H9 (cell line): ENCODE data around the gene ATG2A. TPM values are rescaled to one million over a fixed set of nuclear protein-coding genes. Genes with fewer than 3 reads are reported as not detected.

Experiments
- DNase-seq: peaks from one replicate; pipeline ENCODE4 v3.0.0-alpha.2; 2017
- H2AFZ ChIP-seq: one replicate; pipeline ENCODE4 v1.6.1; 2013; ENCODE audit warnings: mild to moderate bottlenecking, low read length, control low read depth, moderate library complexity
- H2AK5ac ChIP-seq: 2 replicates; pipeline ENCODE4 v1.6.1; 2013; ENCODE audit warnings: low read length, control low read depth, mixed read lengths; ENCODE audit not compliant: insufficient read length
- H2BK120ac ChIP-seq: one replicate; pipeline ENCODE4 v1.6.1; 2013; ENCODE audit warnings: low read depth, mild to moderate bottlenecking, low read length, control low read depth, inconsistent platforms; ENCODE audit not compliant: poor library complexity, severe bottlenecking
- H2BK12ac ChIP-seq: 2 replicates; pipeline ENCODE4 v1.6.1; 2013; ENCODE audit warnings: low read length, control low read depth, mixed read lengths, low read depth; ENCODE audit not compliant: insufficient read length
- H2BK15ac ChIP-seq: 2 replicates; pipeline ENCODE4 v1.6.1; 2013; ENCODE audit warnings: low read depth, low read length, control low read depth
- H2BK20ac ChIP-seq: one replicate; pipeline ENCODE4 v1.6.1; 2013; ENCODE audit warnings: low read depth, mild to moderate bottlenecking, low read length, control low read depth, inconsistent platforms; ENCODE audit not compliant: poor library complexity, severe bottlenecking
- H2BK5ac ChIP-seq: 2 replicates; pipeline ENCODE4 v1.6.1; 2013; ENCODE audit warnings: low read length, control low read depth, mixed read lengths; ENCODE audit not compliant: insufficient read length
- H3K14ac ChIP-seq: 2 replicates; pipeline ENCODE4 v1.6.1; 2013; ENCODE audit warnings: low read length, control low read depth; ENCODE audit not compliant: insufficient read depth
- H3K18ac ChIP-seq: 2 replicates; pipeline ENCODE4 v1.6.1; 2013; ENCODE audit warnings: low read depth, mild to moderate bottlenecking, mixed read lengths, low read length, control low read depth; ENCODE audit not compliant: insufficient read length
- H3K23ac ChIP-seq: 2 replicates; pipeline ENCODE4 v1.6.1; 2013; ENCODE audit warnings: low read length, control low read depth, mixed read lengths, low read depth; ENCODE audit not compliant: insufficient read length
- H3K23me2 ChIP-seq: 2 replicates; pipeline ENCODE4 v1.6.1; 2013; ENCODE audit warnings: low read depth, mild to moderate bottlenecking, mixed read lengths, low read length, control low read depth; ENCODE audit not compliant: insufficient read length, poor library complexity, severe bottlenecking
- H3K27ac ChIP-seq: 2 replicates; pipeline ENCODE4 v1.5.1; 2013; ENCODE audit warnings: low read length, control low read depth, mixed read lengths, low read depth; ENCODE audit not compliant: insufficient read length
- H3K27me3 ChIP-seq: 2 replicates; pipeline ENCODE4 v1.6.1; 2013; ENCODE audit warnings: low read length, control low read depth, inconsistent platforms; ENCODE audit not compliant: insufficient read depth
- H3K4ac ChIP-seq: 2 replicates; pipeline ENCODE4 v1.6.1; 2013; ENCODE audit warnings: low read depth, mild to moderate bottlenecking, control low read depth, inconsistent platforms, low read length, moderate library complexity
- H3K4me1 ChIP-seq: 2 replicates; pipeline ENCODE4 v1.6.1; 2013; ENCODE audit warnings: low read length, control low read depth, inconsistent platforms; ENCODE audit not compliant: insufficient read depth
- H3K4me2 ChIP-seq: 2 replicates; pipeline ENCODE4 v1.6.1; 2013; ENCODE audit warnings: low read length, control low read depth, mixed read lengths; ENCODE audit not compliant: insufficient read length, insufficient read depth
- H3K56ac ChIP-seq: 2 replicates; pipeline ENCODE4 v1.6.1; 2013; ENCODE audit warnings: low read depth, mild to moderate bottlenecking, mixed read lengths, low read length, control low read depth; ENCODE audit not compliant: insufficient read length
- H3K79me1 ChIP-seq: 2 replicates; pipeline ENCODE4 v1.6.1; 2013; ENCODE audit warnings: low read depth, mild to moderate bottlenecking, moderate library complexity, low read length, control low read depth, inconsistent platforms; ENCODE audit not compliant: insufficient read depth, poor library complexity, severe bottlenecking
- H3K79me2 ChIP-seq: 2 replicates; pipeline ENCODE4 v1.6.1; 2013; ENCODE audit warnings: low read length, control low read depth, inconsistent platforms; ENCODE audit not compliant: insufficient read depth
- H3K9ac ChIP-seq: 2 replicates; pipeline ENCODE4 v1.6.1; 2013; ENCODE audit warnings: low read length, control low read depth, mixed read lengths; ENCODE audit not compliant: insufficient read length; ENCODE audit errors: extremely low read depth
- H3K9me3 ChIP-seq: one replicate; pipeline ENCODE4 v1.6.1; 2013; ENCODE audit warnings: low read depth, low read length, inconsistent platforms; ENCODE audit not compliant: control insufficient read depth
- H3T11ph ChIP-seq: one replicate; pipeline ENCODE4 v1.6.1; 2013; ENCODE audit warnings: mild to moderate bottlenecking, low read length, control low read depth, inconsistent platforms
- H4K20me1 ChIP-seq: one replicate; pipeline ENCODE4 v1.6.1; 2013; ENCODE audit not compliant: control insufficient read depth, insufficient read length, insufficient read depth
- H4K5ac ChIP-seq: 2 replicates; pipeline ENCODE4 v1.6.1; 2013; ENCODE audit warnings: low read depth, mild to moderate bottlenecking, mixed read lengths, low read length, control low read depth; ENCODE audit not compliant: insufficient read length
- H4K8ac ChIP-seq: replicated peaks from 2 replicates; pipeline ENCODE4 v1.6.1; 2013; ENCODE audit warnings: low read length, control low read depth, mixed read lengths, low read depth; ENCODE audit not compliant: insufficient read length
- H4K91ac ChIP-seq: 2 replicates; pipeline ENCODE4 v1.6.1; 2013; ENCODE audit warnings: low read depth, mild to moderate bottlenecking, moderate library complexity, mixed read lengths, low read length, control low read depth; ENCODE audit not compliant: insufficient read length
- H3K27ac Mint-ChIP-seq, 3 experiments: 2 replicates in 2 of 3; 3 replicates in 1 of 3; pipeline ENCODE4 v1.8.0; 2020 to 2021; ENCODE audit warnings: mixed read lengths in 3 of 3, mild to moderate bottlenecking in 1 of 3, moderate library complexity in 1 of 3
- H3K27me3 Mint-ChIP-seq: 2 replicates; pipeline ENCODE4 v1.8.0; 2021; ENCODE audit warnings: low read depth, mild to moderate bottlenecking, moderate library complexity, mixed read lengths
- H3K36me3 Mint-ChIP-seq, 3 experiments: 2 replicates in 2 of 3; 3 replicates in 1 of 3; pipeline ENCODE4 v1.8.0; 2020 to 2021; ENCODE audit warnings: low read depth in 3 of 3, mixed read lengths in 3 of 3; ENCODE audit not compliant: insufficient read depth in 1 of 3
- H3K4me1 Mint-ChIP-seq, 2 experiments: 2 replicates each; pipeline ENCODE4 v1.8.0; 2020; ENCODE audit warnings: mixed read lengths in 2 of 2
- H3K4me3 Mint-ChIP-seq, 2 experiments: 2 replicates in 1 of 2; 3 replicates in 1 of 2; pipeline ENCODE4 v1.8.0; 2020 to 2021; ENCODE audit warnings: mild to moderate bottlenecking in 2 of 2, mixed read lengths in 2 of 2, moderate library complexity in 1 of 2
- H3K9me3 Mint-ChIP-seq, 2 experiments: 2 replicates in 1 of 2; 3 replicates in 1 of 2; pipeline ENCODE4 v1.8.0; 2020; ENCODE audit warnings: mild to moderate bottlenecking in 2 of 2, mixed read lengths in 2 of 2, moderate library complexity in 1 of 2
- WGBS: extraction: QIAGEN DNeasy Blood & Tissue Kit; methylation state at CpG from one replicate; pipeline ENCODE4 v1.1.7; 2013; ENCODE audit warnings: missing lambda C conversion rate, low lambda C conversion rate, mixed read lengths; ENCODE audit not compliant: insufficient read length; ENCODE audit errors: extremely low coverage; 5-methylcytosine and 5-hydroxymethylcytosine counted together
- total RNA-seq: library from RNA; stranded (reverse); gene quantifications from 2 replicates; pipeline ENCODE4 v1.2.1, GENCODE V29; 2021
- TF ChIP-seq, protein P1 (sequence below): fragments of 200-600 bp; sonication (generic); conservative IDR thresholded peaks from 3 replicates; pipeline ENCODE4 v1.8.0; 2021; ENCODE audit warnings: antibody characterized with exemption, mild to moderate bottlenecking

ATG2A gene
- total RNA-seq, 1 experiment from 2014 or later, result 21.3 TPM

DNA sequence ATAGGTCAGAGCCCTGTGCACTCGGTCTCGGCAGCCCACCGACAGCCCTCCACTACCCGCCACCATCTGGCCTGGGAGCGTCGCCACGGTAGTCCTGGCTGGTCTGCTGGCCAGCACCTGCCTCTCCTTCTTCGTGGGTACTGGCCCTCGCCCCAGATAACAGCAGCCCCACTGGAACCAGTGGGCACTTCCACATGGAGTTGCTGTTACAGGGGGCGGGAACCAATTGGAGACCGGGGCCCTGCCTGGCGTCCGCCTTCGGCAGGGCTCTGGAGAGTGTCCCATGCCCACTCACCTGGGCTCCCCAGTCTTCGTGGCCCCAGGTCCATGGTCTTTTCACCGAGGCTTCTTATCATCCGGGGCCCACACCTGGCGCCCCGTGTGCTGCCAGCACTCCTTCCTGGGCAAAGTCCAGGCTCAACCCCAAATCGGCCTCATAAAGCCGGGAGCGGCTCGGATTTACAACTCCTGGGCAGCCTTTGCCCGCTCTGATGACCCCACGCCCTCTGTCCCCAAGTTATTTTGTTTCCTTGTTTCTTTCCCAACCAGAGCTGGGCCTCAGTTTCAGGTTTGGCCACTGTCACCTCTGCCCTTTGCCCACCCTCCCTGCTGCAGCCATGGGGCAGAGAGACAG is 25.7 kb downstream of the ATG2A start:
- no peak overlapping the region for H3K4me3 Mint-ChIP-seq
- no peak overlapping the region for H2BK120ac ChIP-seq
- DNase-seq, result no peak

More for the DNA sequence above, 25.7 kb downstream of the ATG2A start:
- Histone ChIP-seq H4K20me1 (no peaks in the 10 kb centered on the region), H2BK12ac (no peak overlapping the region), H2BK15ac (no peak overlapping the region), H2AFZ (no peak overlapping the region), H3K18ac (no peak overlapping the region), H3K4me2 (no peak overlapping the region), H3K23me2 (peaks cover 4% of the 10 kb centered on the region), H2BK20ac (no peak overlapping the region), H3K27ac (no peak overlapping the region), H3K79me2 (no peaks in the 10 kb centered on the region), H2AK5ac (no peak overlapping the region), H2BK5ac (no peak overlapping the region), H3K9ac (no peak overlapping the region), H4K8ac (no peak overlapping the region), H3K9me3 (no peaks in the 10 kb centered on the region), H3K27me3 (no peaks in the 10 kb centered on the region), H3T11ph (no peak overlapping the region), H3K56ac (no peak overlapping the region), H3K4me1 (no peaks in the 10 kb centered on the region; the same call in 1 of the 2 replicates), H3K4ac (no peak overlapping the region), H4K5ac (no peak overlapping the region), H3K14ac (no peak overlapping the region), H3K23ac (no peak overlapping the region), H4K91ac (no peak overlapping the region), H3K79me1 (no peaks in the 10 kb centered on the region)
- Mint-ChIP-seq H3K27me3 (no peaks in the 10 kb centered on the region), H3K36me3 (peaks cover 0 to 6% (median 0%) of the 10 kb centered on the region in 3 experiments; a peak in 2 of 7 replicates), H3K9me3 (no peaks in the 10 kb centered on the region; a peak in 1 of 5 replicates), H3K4me1 (peaks cover 12 to 26% of the 10 kb centered on the region in 2 experiments), H3K27ac (peak overlapping the region in 1 of 3 experiments; percentile 89; a peak in 2 of 7 replicates)
- WGBS, result no CpG with 5 or more reads among the region's 25 CpGs
- TF ChIP-seq, protein P1, sequence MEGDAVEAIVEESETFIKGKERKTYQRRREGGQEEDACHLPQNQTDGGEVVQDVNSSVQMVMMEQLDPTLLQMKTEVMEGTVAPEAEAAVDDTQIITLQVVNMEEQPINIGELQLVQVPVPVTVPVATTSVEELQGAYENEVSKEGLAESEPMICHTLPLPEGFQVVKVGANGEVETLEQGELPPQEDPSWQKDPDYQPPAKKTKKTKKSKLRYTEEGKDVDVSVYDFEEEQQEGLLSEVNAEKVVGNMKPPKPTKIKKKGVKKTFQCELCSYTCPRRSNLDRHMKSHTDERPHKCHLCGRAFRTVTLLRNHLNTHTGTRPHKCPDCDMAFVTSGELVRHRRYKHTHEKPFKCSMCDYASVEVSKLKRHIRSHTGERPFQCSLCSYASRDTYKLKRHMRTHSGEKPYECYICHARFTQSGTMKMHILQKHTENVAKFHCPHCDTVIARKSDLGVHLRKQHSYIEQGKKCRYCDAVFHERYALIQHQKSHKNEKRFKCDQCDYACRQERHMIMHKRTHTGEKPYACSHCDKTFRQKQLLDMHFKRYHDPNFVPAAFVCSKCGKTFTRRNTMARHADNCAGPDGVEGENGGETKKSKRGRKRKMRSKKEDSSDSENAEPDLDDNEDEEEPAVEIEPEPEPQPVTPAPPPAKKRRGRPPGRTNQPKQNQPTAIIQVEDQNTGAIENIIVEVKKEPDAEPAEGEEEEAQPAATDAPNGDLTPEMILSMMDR, result no peak
